Kidney epithelial cell (primary cell): ENCODE data around the gene IGSF22. TPM values are rescaled to one million over a fixed set of nuclear protein-coding genes. Genes with fewer than 3 reads are reported as not detected.

ENCODE experiments used
- DNase-seq: peaks from one replicate; pipeline ENCODE4 v3.0.0-alpha.2; 2010; ENCODE audit warnings: low read depth
- H3K27me3 ChIP-seq: 2 replicates; pipeline ENCODE4 v1.6.0; 2011; ENCODE audit warnings: low read length; ENCODE audit not compliant: control insufficient read depth, insufficient read depth
- H3K36me3 ChIP-seq: 2 replicates; pipeline ENCODE4 v1.5.1; 2011; ENCODE audit warnings: low read length; ENCODE audit not compliant: control insufficient read depth, insufficient read depth
- H3K4me3 ChIP-seq: 2 replicates; pipeline ENCODE4 v1.5.1; 2011; ENCODE audit warnings: low read depth, mild to moderate bottlenecking, control low read depth, low read length
- CTCF ChIP-seq: IDR thresholded peaks from 2 replicates; pipeline ENCODE4 v1.5.1; 2011; ENCODE audit warnings: mild to moderate bottlenecking, moderate library complexity, low read length, control low read depth, inconsistent platforms; ENCODE audit not compliant: insufficient read depth, poor library complexity, severe bottlenecking
- total RNA-seq: library from RNA; depleted of rRNA; stranded (reverse); fragments of >200 nt; gene quantifications from 2 replicates; pipeline ENCODE4 v1.2.3, GENCODE V29; 2015

Gene IGSF22
- total RNA-seq, 1 donor from 2014 or later: 0.04 TPM

- Histone ChIP-seq H3K4me3 (no peak overlapping the region), H3K27me3 (peaks cover 2% of the 10 kb centered on the region), H3K36me3 (no peaks in the 10 kb centered on the region)
- DNase-seq: no peak
- no peak for TF ChIP-seq CTCF
These were observed 44.6 kb upstream of the IGSF22 start for GRCh38 chr11:18770479-18771125.

GRCh38 chr11:18769802-18770456 lies 43.9 kb upstream of the IGSF22 start:
- Histone ChIP-seq H3K36me3 (no peaks in the 10 kb centered on the region), H3K27me3 (peaks cover 2% of the 10 kb centered on the region), H3K4me3 (no peak overlapping the region)
- no peak for DNase-seq
- no peak for TF ChIP-seq CTCF

- H3K4me3 ChIP-seq: no peak overlapping the region
- no peak for TF ChIP-seq CTCF
- H3K36me3 ChIP-seq: no peaks in the 10 kb centered on the region
- peaks cover 2% of the 10 kb centered on the region for H3K27me3 ChIP-seq
- DNase-seq: no peak
These were observed 43.0 kb upstream of the IGSF22 start for GRCh38 chr11:18768978-18769377.

DNA sequence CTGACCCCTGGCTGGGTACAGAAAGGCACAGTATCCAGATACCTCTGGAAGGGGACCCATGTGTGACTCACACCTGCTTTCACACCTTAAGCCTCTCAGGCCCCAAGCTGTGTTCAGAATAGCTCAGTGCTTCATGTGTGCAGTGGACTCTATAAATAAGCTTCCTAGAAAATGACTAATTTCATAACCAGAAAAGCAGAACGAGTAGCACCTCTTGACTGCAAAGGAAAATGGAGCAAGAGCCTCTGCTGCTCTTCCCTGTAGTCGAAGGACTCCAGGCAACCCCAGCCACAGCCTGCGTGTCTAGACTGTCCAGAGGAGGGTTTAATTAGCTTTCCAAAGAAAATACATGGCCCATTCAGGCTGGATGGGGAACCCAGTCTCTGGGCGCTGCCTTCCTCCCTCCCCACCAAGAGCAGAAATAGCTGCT lies 42.5 kb upstream of the IGSF22 start:
- Histone ChIP-seq H3K27me3 (peaks cover 2% of the 10 kb centered on the region), H3K36me3 (no peaks in the 10 kb centered on the region), H3K4me3 (no peak overlapping the region)
- DNase-seq: no peak
- TF ChIP-seq CTCF: no peak

- H3K36me3 ChIP-seq: no peaks in the 10 kb centered on the region
- no peak for TF ChIP-seq CTCF
- no peak for DNase-seq
- H3K27me3 ChIP-seq: peaks cover 2% of the 10 kb centered on the region
- no peak overlapping the region for H3K4me3 ChIP-seq
These were observed 40.0 kb upstream of the IGSF22 start for GRCh38 chr11:18766015-18766414.
